Superior temporal gyrus (tissue), 1 donor: ENCODE results near the gene SEC23IP.
A peak's percentile ranks its signal among the peaks of the same experiment; 100 is the strongest.
"Not testable (repeated sequence)": the region's sequence is repeated elsewhere in the genome, so short reads cannot be mapped to it uniquely, and the experiment has no call there.

Experiments
- DNase-seq: peaks from one replicate; pipeline ENCODE4 v3.0.0-alpha.2; 2016; ENCODE audit errors: extremely low spot score

Gene SEC23IP

GRCh38 chr10:119883901-119884611 lies 8.5 kb upstream of the SEC23IP start:
- DNase-seq = not testable (repeated sequence)

DNA sequence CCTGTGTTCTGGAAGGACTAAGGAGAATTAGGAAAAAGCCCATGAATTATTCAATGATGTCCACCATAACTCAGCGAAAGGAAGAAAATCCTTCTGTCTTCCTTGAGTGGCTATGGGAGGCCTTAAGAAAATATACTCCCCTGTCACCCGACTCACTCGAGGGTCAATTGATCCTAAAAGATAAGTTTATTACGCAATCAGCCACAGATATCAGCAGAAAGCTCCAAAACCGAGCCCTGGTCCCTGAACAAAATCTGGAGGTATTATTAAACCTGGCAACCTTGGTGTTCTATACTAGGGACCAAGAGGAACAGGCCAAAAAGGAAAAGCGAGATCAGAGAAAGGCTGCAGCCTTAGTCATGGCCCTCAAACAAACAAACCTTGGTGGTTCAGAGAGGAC lies 6.5 kb upstream of the SEC23IP start:
- not testable (repeated sequence) for DNase-seq

DNA sequence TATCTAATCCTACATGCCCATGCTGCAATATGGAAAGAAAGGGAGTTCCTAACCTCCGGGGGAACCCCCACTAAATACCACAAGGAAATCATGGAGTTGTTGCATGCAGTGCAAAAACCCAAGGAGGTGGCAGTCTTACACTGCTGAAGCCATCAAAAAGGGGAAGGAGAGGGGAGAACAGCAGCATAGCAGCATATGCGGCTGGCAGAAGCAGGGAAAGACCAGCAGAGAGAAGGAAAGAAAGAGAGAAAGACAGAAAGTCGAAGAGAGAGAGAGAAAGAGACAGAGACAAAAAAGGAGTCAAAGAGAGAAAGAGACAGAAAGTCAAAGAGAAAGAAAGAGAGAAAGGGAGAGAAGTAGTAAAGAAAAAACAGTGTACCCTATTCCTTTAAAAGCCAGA lies 3.8 kb upstream of the SEC23IP start:
- DNase-seq = not testable (repeated sequence)

GRCh38 chr10:119889201-119889600 lies 3.3 kb upstream of the SEC23IP start:
- DNase-seq = not testable (repeated sequence)

GRCh38 chr10:119890307-119890706 lies 2.2 kb upstream of the SEC23IP start:
- not testable (repeated sequence) for DNase-seq

- not testable (repeated sequence) for DNase-seq
These were observed 712 bp upstream of the SEC23IP start for GRCh38 chr10:119891849-119892187.

DNA sequence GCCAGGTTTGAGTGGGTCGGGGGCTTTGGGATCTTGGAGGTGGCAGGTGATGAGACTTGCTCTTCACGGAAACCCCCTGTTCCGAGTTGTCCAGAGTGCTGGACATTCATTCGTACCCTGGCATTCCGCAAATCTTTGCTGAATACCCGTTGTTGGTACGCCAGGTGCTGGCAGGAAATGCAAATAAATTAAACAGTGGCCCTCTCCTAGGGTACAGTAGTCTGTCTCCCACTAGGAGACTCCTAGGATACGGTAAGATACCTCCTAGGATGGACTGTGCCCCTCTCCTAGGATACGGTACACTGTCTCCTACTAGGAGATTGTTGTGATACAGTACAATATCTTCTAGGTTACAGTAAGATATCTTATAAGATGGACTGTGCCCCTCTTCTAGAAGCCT lies 544 bp downstream of the SEC23IP start:
- DNase-seq = no peak

DNA sequence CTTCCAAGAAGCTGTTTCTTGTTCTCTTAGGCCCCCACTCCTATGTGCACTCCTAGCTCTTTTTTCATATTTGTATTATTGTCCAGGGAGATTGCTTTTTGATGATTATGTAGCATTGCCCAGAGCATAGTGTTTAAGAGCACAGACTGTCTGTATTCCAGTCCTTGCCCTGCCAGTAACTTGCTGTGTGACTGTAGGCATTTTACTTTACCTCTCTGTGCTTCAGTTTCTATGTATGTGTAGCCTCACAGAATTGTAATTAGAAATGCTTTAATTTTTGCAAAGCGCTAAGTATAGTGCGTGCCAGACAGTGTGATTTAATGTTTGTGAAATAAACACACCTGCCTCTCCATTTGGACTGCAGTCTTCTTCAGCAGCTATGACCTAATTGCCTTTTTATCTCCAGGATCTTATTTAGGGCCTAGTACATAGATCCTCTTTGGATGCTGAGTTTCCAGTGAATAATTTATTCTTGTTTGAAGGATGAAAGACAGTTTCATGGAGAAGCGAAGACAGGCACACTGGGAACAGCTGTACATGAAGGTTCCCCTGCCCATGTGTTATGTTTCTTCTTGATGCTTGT lies 1.4 kb downstream of the SEC23IP start:
- no peak for DNase-seq

DNA sequence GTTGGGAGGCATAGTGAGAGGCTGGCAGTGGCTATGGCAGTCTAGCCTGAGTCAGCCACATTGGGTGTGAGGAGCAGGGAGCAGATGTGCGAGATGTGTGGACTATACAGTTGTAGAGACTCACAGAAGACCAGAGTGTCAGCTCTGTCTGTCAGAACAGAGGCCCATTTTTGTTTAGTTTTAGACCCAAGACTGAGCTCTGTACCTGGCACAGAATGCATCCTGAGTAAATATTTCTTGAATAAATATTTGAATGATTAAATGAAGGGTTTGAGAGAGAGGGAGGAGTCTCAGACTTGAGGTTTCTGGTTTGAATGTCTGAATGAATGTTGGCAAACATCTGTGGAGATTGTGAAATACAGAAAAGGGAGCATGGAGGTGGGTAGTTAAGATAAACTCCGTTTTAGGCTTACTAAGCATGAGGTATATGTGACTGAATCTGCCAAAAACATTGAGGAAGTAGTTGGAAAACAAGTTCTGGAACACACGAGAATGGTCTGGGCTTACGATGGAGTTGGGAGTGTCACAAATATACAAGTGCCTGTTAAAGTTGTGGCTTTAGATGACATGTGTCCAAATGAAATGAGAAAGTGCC lies 3.6 kb downstream of the SEC23IP start:
- DNase-seq = no peak

DNA sequence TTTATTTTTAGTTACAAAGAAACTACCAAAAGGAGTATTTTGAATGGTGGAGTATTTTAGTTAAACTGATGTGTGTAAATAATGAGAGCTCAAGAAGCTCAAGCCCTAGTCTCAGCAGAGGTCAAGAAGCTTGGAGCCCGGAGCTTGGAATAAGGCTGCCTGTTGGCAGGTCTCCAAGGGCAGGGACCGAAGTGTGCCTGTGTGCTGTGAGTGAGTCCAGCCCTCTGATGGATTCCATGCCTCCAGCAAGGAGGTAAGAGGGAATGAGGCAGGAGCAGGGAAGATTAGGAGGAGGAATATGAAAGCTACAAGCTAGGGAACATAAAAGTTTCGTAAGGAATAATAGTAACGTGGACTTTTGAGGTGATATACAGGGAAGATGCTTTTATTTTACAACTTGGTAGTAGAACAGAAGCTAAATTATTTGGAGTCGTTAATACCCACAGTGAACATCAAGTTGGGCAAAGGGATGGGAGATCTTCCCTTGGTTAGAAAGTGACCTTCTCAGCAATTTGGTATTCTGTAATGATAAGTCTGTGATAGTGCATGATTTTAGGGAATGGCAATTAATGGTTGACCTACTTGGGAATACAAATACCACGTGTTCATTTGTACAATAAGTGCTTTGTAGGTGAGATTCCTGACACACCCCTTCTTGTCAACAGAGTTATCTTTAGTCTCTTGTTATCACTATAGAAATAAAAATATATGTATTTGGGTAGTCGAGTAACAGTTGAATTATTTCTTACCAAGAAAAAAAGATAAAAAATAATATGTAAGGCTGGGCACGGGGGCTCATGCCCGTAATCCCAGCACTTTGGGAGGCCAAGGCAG lies 4.6 kb downstream of the SEC23IP start:
- no peak for DNase-seq

DNA sequence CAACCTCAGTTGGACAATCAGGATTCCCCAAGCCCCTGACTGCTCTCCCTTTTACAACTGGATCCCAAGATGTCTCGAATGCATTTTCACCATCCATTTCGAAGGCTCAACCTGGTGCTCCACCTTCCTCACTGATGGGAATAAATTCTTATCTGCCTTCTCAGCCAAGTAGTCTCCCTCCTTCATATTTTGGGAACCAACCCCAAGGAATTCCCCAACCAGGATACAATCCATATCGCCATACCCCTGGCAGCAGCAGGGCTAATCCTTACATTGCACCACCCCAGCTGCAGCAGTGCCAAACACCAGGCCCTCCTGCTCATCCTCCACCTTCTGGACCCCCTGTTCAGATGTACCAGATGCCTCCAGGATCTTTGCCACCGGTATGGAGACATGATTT lies 6.0 kb downstream of the SEC23IP start:
- no peak for DNase-seq

- no peak for DNase-seq
These were observed 11.6 kb downstream of the SEC23IP start for GRCh38 chr10:119903946-119904666.

DNA sequence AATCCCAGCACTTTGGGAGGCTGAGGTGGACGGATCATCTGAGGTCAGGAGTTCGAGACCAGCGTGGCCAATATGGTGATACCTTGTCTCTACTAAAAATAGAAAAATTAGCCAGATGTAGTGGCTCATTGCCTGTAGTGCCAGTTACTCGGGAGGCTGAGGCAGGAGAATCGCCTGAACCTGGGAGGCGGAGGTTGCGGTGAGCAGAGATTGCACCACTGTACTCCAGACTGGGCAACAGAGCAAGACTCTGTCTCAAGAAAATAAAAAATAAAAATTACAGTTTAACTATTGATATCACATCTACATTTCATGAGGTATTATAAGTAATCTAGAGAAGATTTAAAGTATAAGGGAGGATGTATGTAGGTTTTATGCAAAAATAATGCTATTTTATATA lies 15.2 kb downstream of the SEC23IP start:
- DNase-seq = not testable (repeated sequence)

DNA sequence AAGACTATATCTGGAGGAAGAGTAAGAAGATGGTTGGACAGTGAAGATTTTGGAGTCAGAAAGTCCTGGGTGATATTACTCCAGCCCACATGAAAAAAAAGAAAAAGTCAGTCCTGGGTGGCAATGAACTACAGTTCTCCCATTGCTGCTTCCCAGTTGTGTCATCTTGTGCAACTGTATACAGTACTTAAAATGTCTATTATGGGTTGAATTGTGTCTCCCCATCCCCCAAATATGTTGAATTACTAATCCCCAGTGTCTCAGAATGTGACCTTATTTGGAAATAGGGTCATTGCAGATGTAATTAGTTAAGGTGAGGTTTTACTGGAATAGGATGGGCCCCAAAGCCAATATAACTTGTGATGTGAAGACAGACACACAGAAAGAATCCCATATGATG lies 15.6 kb downstream of the SEC23IP start:
- no peak for DNase-seq

- DNase-seq = no peak
These were observed 18.2 kb downstream of the SEC23IP start for GRCh38 chr10:119910689-119911088.

- no peak for DNase-seq
These were observed 25.2 kb downstream of the SEC23IP start for GRCh38 chr10:119917777-119918176.

DNA sequence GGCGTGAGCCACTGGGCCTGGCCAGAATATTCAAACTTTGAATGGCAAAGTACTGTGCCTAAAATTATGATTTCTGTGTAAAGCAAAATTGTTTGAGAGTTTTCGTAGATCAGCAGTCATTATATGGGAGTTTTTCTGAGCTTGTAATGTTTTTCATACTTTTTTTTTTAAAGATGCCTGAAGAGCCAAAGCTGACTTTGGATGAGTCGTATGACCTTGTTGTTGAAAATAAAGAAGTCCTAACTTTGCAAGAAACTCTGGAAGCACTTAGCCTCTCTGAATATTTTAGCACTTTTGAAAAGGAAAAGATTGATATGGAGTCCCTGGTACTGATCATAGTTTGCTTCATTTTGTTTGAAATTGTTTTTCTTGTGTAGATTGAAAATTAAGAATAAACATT lies 26.7 kb downstream of the SEC23IP start:
- no peak for DNase-seq

- DNase-seq = no peak
These were observed 27.3 kb downstream of the SEC23IP start for GRCh38 chr10:119919826-119920225.

GRCh38 chr10:119928411-119928810 lies 35.9 kb downstream of the SEC23IP start:
- DNase-seq = no peak

GRCh38 chr10:119931871-119932270 lies 39.3 kb downstream of the SEC23IP start:
- no peak for DNase-seq

DNA sequence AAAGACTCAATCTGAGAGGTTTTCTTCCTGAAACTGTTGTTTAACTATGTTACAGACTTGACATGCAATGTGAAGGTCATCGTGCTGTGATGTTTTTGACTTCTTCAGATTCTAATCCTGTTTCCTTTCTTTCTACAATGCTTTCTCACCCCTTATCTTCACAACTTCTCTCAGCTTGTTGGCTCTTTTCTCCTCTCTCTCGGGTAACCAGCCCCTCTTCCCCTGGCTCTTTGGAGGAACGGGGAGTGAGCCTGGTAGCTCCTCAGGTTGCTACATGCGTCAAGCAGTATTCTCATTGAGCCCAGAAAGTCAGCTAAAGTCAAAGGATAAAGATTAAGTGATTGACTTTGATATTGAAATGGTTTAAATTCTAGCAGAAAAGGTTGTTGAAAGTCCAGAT lies 40.1 kb downstream of the SEC23IP start:
- DNase-seq = no peak

GRCh38 chr10:119933179-119933578 lies 40.6 kb downstream of the SEC23IP start:
- peak; percentile 63 for DNase-seq
